ENCODE measurements around the gene ONECUT1. TPM values are rescaled to one million over a fixed set of nuclear protein-coding genes. Genes with fewer than 3 reads are reported as not detected.
A peak's percentile ranks its signal among the peaks of the same experiment; 100 is the strongest.

The ONECUT1 gene
- total RNA-seq, 1 experiment from 2014 or later, result not detected

DNA sequence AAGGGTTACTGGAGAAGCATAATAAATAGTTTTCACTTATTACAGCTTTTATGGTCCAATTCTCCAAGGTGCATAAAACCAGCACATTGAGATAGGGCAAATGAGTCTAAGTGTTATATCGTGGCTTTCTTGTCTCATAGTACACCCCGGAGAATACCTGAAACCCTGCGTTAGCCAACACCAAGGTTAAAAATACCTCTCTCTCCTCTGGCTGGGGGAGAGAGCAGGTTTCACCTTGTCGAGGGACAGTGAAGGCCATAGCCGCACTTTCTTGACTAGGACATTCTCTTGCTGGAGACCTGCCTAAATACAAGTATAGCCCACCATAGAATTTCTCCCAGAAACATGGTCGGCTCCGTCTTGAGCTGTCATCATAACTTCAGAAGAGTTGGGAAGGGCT is 59.5 kb downstream of the ONECUT1 start:
- POLR2A ChIA-PET (ENCODE audit: unreplicated experiment), result interaction anchor here (0.6 kb wide), 1 partner anchor 50 kb away, joined by 3 read pairs; no protein-coding TSS in a partner anchor
- H4K20me1 ChIP-seq (ENCODE audit: insufficient read depth), result no peaks in the 10 kb centered on the region
- H3K9me3 ChIP-seq (ENCODE audit: insufficient read depth, low read depth), result no peaks in the 10 kb centered on the region
- CTCF ChIA-PET, result interaction anchor here (0.7 to 1.1 kb wide), 2 partner anchors 50 to 480 kb away, joined by 3 to 4 read pairs; no protein-coding TSS in a partner anchor
- intact Hi-C loops (cut with micrococcal nuclease; ENCODE audit: unreplicated experiment), result loop anchor here (1.0 to 10.0 kb wide), 3 partner anchors 52 to 946 kb away; partner anchors contain the start of gene ARPP19
- TF ChIP-seq, protein P1, sequence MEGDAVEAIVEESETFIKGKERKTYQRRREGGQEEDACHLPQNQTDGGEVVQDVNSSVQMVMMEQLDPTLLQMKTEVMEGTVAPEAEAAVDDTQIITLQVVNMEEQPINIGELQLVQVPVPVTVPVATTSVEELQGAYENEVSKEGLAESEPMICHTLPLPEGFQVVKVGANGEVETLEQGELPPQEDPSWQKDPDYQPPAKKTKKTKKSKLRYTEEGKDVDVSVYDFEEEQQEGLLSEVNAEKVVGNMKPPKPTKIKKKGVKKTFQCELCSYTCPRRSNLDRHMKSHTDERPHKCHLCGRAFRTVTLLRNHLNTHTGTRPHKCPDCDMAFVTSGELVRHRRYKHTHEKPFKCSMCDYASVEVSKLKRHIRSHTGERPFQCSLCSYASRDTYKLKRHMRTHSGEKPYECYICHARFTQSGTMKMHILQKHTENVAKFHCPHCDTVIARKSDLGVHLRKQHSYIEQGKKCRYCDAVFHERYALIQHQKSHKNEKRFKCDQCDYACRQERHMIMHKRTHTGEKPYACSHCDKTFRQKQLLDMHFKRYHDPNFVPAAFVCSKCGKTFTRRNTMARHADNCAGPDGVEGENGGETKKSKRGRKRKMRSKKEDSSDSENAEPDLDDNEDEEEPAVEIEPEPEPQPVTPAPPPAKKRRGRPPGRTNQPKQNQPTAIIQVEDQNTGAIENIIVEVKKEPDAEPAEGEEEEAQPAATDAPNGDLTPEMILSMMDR (conservative IDR thresholded peaks at IDR 0.05), result no peak
- TF ChIP-seq EZH2 (IDR thresholded peaks at IDR 0.05; ENCODE audit: low read depth), result no peak
- no peak overlapping the region for H3K4me3 ChIP-seq
- H2AFZ ChIP-seq, result no peak overlapping the region
- H3K27me3 ChIP-seq (ENCODE audit: insufficient read depth, low read depth), result no peaks in the 10 kb centered on the region
- no peak overlapping the region for H3K4me2 ChIP-seq
- no peak for DNase-seq
- peaks cover 5% of the 10 kb centered on the region; the same call in 1 of the 2 replicates for H3F3A ChIP-seq (ENCODE audit: insufficient read depth, low read depth)
- BruUV-seq (replicated peaks), result no TSS peak
- H3K36me3 ChIP-seq (ENCODE audit: low read depth), result no peaks in the 10 kb centered on the region
- H3K27ac ChIP-seq, result no peak overlapping the region
- no peaks in the 10 kb centered on the region for H3K79me2 ChIP-seq (ENCODE audit: low read depth)
- peaks cover 16% of the 10 kb centered on the region for H3K4me1 ChIP-seq (replicated peaks; ENCODE audit: insufficient read depth)
- no peaks in the 10 kb centered on the region for H3K9me2 ChIP-seq (ENCODE audit: insufficient read depth)

DNA sequence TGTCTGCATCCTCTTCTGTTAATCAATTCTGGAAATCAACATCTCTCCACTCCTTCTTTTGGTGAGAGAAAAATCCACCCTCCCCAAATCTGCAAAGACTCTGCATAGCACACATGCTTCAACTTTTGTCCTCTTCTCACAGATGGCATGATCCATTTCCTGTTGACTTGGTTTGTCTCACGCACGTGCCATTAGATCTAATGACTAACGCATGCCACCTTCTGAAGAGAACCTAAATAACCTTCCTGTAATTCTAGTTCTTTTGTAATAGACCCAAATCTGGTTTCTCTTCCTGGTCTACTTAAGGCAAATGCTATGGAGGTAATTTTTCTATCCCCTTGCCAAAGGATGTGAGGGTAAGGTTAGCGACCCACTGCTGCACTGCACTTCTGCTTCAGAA is 60.0 kb downstream of the ONECUT1 start:
- DNase-seq, result peak; percentile 37 to 67
- H3K4me2 ChIP-seq, result no peak overlapping the region
- ChIA-PET POLR2A (ENCODE audit: unreplicated experiment) (interaction anchor here (0.6 kb wide), 1 partner anchor 48 kb away, joined by 3 read pairs; no protein-coding TSS in a partner anchor), CTCF (interaction anchor here (0.5 to 0.7 kb wide), 2 partner anchors 399 to 480 kb away, joined by 3 read pairs; no protein-coding TSS in a partner anchor)
- no peak overlapping the region for H2AFZ ChIP-seq
- H4K20me1 ChIP-seq (ENCODE audit: insufficient read depth), result no peaks in the 10 kb centered on the region
- H3F3A ChIP-seq (ENCODE audit: insufficient read depth, low read depth), result peaks cover 5% of the 10 kb centered on the region; the same call in 1 of the 2 replicates
- H3K4me1 ChIP-seq (replicated peaks; ENCODE audit: insufficient read depth), result peaks cover 16% of the 10 kb centered on the region
- no TSS peak for BruUV-seq (replicated peaks)
- H3K27ac ChIP-seq, result no peak overlapping the region
- no peaks in the 10 kb centered on the region for H3K9me2 ChIP-seq (ENCODE audit: insufficient read depth)
- H3K9me3 ChIP-seq (ENCODE audit: insufficient read depth, low read depth), result no peaks in the 10 kb centered on the region
- no peak overlapping the region for H3K4me3 ChIP-seq
- intact Hi-C loops (cut with micrococcal nuclease; ENCODE audit: unreplicated experiment), result loop anchor here (1.0 to 10.0 kb wide), 3 partner anchors 52 to 945 kb away; partner anchors contain the start of gene ARPP19
- H3K79me2 ChIP-seq (ENCODE audit: low read depth), result no peaks in the 10 kb centered on the region
- no peaks in the 10 kb centered on the region for H3K36me3 ChIP-seq (ENCODE audit: low read depth)
- no peak for TF ChIP-seq EZH2 (IDR thresholded peaks at IDR 0.05; ENCODE audit: low read depth)
- TF ChIP-seq, protein P1 (conservative IDR thresholded peaks at IDR 0.05), result no peak
- no peaks in the 10 kb centered on the region for H3K27me3 ChIP-seq (ENCODE audit: insufficient read depth, low read depth)

DNA sequence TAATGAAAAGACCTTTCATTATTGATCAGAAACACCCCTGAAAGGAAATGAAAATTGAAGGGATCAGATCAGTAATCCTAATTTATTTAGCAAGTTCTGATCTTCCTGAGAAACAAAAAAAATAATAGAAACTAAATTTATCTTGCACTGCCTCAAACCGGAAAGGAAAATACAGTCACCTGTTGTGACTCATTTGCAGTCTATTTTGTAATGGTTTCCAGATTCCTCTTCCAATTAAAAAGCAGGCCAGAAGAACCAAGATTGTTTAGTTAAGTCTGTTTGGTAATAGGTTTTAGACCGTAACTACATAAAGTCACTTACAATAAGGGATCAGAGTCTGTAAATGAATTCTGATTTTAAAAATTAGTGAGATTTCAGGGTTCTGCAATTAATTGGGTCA is 61.2 kb downstream of the ONECUT1 start:
- DNase-seq, result peak in 1 of 2 experiments; percentile 71
- Histone ChIP-seq H3K4me2 (peak overlapping the region; percentile 53), H3K79me2 (ENCODE audit: low read depth) (no peaks in the 10 kb centered on the region), H3K27ac (peak overlapping the region; percentile 57; the same call in 1 of the 2 replicates), H3K4me3 (no peak overlapping the region), H3K36me3 (ENCODE audit: low read depth) (no peaks in the 10 kb centered on the region), H3K27me3 (ENCODE audit: insufficient read depth, low read depth) (no peaks in the 10 kb centered on the region), H3K9me3 (ENCODE audit: insufficient read depth, low read depth) (no peaks in the 10 kb centered on the region), H3K4me1 (replicated peaks; ENCODE audit: insufficient read depth) (peaks cover 15% of the 10 kb centered on the region), H4K20me1 (ENCODE audit: insufficient read depth) (no peaks in the 10 kb centered on the region), H3F3A (ENCODE audit: insufficient read depth, low read depth) (peaks cover 5% of the 10 kb centered on the region; the same call in 1 of the 2 replicates), H2AFZ (no peak overlapping the region), H3K9me2 (ENCODE audit: insufficient read depth) (no peaks in the 10 kb centered on the region)
- no peak for TF ChIP-seq EZH2 (IDR thresholded peaks at IDR 0.05; ENCODE audit: low read depth)
- TF ChIP-seq, protein P1 (conservative IDR thresholded peaks at IDR 0.05), result no peak
- no TSS peak for BruUV-seq (replicated peaks)
- POLR2A ChIA-PET (ENCODE audit: unreplicated experiment), result no interaction called here
- CTCF ChIA-PET, result no interaction called here
- intact Hi-C loops (cut with micrococcal nuclease; ENCODE audit: unreplicated experiment), result no loop called here
